GM21390 (cell line): ENCODE results near the gene LONP1.
A peak's percentile ranks its signal among the peaks of the same experiment; 100 is the strongest.
"Not testable (repeated sequence)": the region's sequence is repeated elsewhere in the genome, so short reads cannot be mapped to it uniquely, and the experiment has no call there.

Experiments used
- ATAC-seq: cut with Tn5 transposase; IDR thresholded peaks from one replicate; pipeline ENCODE4 v1.9.1; 2021; ENCODE audit not compliant: unreplicated experiment

Gene LONP1

GRCh38 chr19:5719961-5720790 lies at the start of gene LONP1, which contains the start of gene CATSPERD:
LONP1 (minus strand) TSS chr19:5720146; CDS start chr19:5720132, 14 bp downstream.
CATSPERD (plus strand) TSS chr19:5720637; CDS start chr19:5720738, 101 bp downstream.
- peak; percentile 79 for ATAC-seq

DNA sequence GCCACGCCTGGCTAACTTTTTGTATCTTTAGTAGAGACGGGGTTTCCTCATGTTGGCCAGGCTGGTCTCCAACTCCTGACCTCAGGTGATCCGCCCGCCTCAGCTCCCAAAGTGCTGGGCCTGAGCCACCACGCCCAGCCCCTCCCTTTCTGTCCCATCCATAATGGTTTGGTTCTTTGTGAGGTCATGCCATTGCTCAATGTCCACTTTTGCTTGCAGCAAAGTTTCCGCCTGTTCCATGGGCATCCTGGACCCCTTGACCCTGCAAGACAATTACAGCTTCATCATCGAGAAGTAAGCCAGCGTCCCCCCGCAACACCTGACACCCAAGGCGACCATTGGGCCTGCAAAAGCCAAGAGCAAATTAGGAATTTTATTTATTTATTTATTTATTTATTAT lies 48.0 kb upstream of the LONP1 start:
- ATAC-seq = no peak

GRCh38 chr19:5765220-5765619 lies 45.3 kb upstream of the LONP1 start:
- no peak for ATAC-seq

- no peak for ATAC-seq
Observed at GRCh38 chr19:5762608-5763217, 42.8 kb upstream of the LONP1 start.

DNA sequence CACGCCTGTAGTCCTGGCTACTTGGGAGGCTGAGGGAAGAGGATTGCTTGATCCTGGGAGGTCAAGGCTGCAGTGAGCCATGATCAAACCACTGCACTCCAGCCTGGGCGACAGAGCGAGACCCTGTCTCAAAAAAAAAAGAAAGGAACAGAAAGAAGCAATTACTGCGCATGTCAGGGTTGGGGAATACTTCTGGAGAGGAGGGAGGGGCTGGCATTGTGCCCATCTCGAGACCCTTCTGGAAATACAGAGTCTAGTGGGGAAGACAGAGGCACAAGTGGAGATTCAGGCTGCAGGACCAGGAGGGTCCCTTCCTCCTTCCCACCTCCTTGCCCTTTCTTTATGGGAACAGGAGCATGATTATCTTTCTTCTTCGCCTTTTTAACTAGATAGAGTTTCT lies 33.8 kb upstream of the LONP1 start:
- no peak for ATAC-seq

- ATAC-seq = no peak
Observed at GRCh38 chr19:5751709-5752108, 31.8 kb upstream of the LONP1 start.

GRCh38 chr19:5749505-5749904 lies 29.6 kb upstream of the LONP1 start:
- ATAC-seq = no peak

DNA sequence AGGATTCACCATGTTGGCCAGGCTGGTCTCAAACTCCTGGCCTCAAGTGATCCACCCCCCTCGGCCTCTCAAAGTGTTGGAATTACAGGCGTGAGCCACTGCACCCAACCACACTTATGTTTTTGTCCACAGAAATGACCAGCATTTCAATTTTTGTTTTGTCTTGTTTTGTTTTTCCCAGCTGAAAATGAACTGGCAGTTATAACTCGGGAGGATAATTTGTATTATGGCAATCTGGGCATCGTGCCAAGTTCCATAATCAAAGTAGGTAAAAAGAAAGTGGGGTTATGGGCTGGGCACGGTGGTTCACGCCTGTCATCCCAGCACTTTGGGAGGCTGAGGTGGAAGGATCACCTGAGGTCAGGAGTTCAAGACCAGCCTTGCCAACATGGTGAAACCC lies 29.0 kb upstream of the LONP1 start:
- ATAC-seq = not testable (repeated sequence)

DNA sequence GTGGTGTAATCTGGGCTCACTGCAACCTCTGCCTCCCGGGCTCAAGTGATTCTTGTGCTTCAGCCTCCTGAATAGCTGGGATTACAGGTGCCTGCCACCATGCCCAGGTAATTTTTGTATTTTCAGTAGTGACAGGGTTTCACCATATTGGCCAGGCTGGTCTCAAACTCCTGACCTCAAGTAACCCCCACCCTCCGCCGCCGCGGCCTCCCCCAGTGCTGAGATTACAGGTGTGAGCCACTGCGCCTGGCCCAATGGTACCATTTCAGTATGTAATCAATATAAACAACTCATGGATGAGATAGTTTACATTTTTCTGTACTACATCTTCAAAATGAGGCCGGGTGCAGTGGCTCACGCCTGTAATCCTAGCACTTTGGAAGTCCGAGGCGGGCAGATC lies 25.1 kb upstream of the LONP1 start:
- ATAC-seq = not testable (repeated sequence)

GRCh38 chr19:5743630-5744029 lies 23.7 kb upstream of the LONP1 start:
- ATAC-seq = no peak

- ATAC-seq = no peak
Observed at GRCh38 chr19:5742051-5742450, 22.1 kb upstream of the LONP1 start.

DNA sequence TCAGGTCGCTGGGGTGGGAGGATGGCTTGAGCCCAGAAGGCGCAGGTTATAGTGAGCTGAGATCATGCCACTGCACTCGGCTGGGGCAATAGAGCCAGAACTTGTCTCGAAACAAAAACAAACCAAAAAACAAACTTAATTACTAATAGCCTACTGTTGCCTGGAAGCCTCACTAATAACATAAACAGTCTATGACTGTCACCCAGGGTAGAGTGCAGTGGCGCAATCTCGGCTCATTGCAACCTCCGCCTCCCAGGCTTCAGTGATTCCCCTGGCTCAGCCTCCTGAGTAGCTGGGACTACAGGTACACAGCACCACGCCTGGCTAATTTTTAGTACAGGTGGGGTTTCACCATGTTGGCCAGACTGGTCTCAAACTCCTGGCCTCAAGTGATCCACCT lies 18.5 kb upstream of the LONP1 start:
- ATAC-seq = no peak

DNA sequence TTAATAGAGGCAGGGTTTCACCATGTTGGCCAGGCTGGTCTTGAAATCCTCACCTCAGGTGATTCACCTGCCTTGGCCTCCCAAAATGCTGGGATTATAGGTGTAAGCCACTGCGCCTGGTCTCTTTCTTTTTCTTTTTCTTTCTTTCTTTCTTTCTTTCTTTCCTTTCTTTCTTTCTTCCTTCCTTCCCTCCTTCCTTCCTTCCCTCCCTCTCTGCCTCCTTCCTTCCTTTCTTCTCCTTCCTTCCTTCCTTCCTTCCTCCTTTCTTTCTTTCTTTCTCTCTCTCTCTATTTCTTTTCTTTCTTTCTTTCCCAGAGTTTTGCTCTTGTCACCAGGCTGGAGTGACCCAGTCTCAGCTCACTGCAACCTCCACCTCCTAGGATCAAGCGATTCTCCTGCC lies 13.2 kb upstream of the LONP1 start:
- not testable (repeated sequence) for ATAC-seq

DNA sequence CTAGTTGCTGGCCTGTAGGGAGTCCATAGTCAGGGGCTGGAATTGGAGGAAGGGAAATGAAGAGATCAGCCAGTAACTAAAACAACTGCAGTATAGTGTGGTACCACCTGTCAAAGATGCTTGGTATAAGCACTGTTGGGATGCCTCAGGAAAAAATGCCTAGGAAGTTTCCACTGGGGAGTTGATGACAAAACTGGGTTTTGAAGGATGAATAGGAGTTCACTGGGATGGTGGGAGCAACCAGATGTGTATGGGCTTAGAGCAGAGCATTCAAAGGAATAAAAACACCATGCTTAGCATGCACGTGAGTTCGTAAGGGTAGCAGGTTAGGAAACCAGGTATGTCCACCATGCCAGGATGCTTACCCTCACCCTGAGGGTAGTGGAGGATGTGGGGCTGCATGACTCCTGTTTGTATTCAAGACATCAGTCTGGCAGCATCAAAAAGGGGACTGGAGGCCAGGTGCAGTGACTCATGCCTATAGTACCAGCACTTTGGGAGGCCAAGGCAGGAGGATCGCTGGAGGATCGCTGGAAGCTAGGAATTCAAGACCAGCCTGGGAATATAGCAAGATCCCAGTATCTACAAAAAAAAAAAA lies 7.6 kb upstream of the LONP1 start:
- no peak for ATAC-seq

DNA sequence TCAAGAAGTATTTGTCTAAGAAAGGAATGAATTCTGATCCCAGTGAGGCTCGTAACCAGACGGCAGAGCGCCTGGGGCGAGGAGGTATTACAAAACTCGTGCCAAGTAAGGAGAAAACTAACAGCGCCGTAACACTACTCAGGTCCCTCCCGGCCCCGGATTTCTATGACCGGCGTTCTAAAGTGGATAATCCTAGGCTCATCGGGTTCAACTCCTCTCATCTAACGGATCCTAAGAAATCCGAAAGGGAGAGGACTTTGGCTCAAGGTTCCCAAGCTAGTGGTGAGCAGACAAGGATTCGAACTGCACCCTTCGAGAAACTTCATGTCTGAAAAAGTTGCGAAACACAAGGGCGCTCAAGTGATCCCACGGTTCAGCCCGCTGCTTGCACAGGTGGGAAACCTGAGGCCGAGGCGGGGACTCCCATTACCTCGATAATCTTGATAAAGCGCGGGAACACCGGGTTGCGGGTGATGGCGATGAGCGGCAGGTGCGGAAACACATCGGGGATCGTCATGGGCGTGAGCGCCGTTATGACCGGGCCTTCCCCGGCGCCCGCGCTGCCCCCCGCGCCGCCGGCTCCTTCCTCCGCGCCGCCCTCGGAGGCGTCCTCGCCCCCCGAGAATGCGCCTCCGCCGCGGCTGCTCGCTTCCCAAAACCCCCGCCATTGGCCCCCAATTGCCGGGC lies 529 bp downstream of the LONP1 start:
- ATAC-seq = no peak

- no peak for ATAC-seq
Observed at GRCh38 chr19:5718579-5719273, 1.2 kb downstream of the LONP1 start.

GRCh38 chr19:5718037-5718578 lies 1.8 kb downstream of the LONP1 start:
- no peak for ATAC-seq

GRCh38 chr19:5717215-5717935 lies 2.6 kb downstream of the LONP1 start:
- ATAC-seq = no peak

DNA sequence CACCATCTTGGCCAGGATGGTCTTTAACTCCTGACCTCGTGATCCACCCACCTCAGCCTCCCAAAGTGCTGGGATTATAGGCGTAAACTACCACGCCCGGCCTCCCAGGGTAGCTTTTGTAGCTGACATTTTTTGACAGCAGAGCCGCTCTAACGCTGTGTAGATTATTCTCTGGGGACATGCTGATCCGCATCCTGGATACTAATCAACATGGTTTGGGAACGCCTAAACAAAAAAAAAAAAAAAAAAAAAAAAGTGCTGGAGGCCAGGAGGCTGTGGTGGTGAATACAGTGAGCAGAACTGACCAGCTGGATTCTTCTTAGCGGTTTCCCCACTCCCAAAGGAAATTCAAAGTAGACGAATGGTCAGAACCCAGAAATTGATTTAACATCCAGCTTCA lies 5.1 kb downstream of the LONP1 start:
- no peak for ATAC-seq

DNA sequence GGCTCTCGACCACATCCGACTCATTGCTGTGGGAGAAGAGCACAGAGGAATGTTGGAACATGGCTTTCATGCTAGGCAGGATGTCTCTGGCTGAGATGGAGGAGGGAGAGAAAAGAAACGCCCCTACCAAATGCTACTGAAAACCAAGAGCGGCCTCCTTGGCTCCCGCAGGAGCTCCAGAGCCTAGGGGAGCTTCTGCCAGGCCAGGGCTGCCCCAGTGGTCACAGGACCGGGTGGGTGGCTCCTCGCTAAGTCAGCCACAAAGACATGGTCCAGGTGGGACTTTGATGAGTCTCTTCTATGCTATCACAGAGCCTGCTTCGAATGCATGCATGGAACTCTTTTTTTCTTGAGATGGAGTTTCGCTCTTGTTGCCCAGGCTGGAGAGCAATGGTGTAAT lies 6.7 kb downstream of the LONP1 start:
- no peak for ATAC-seq
